DOHH2 (cell line): ENCODE measurements around the gene LONP2.

ENCODE experiments used
- EZH2phosphoT487 ChIP-seq: fragments of 200-600 bp; sonication (generic); IDR thresholded peaks from 2 replicates; pipeline ENCODE4 v1.6.1; 2017; ENCODE audit warnings: borderline replicate concordance, mild to moderate bottlenecking, antibody characterized with exemption, low read length, moderate library complexity, mixed read lengths
- TF ChIP-seq, protein P1 (sequence below): fragments of 200-600 bp; sonication (generic); IDR thresholded peaks from one replicate; pipeline ENCODE4 v1.5.1; 2014; ENCODE audit warnings: antibody characterized with exemption, mild to moderate bottlenecking, low read depth, low read length; ENCODE audit not compliant: poor library complexity, severe bottlenecking

DNA sequence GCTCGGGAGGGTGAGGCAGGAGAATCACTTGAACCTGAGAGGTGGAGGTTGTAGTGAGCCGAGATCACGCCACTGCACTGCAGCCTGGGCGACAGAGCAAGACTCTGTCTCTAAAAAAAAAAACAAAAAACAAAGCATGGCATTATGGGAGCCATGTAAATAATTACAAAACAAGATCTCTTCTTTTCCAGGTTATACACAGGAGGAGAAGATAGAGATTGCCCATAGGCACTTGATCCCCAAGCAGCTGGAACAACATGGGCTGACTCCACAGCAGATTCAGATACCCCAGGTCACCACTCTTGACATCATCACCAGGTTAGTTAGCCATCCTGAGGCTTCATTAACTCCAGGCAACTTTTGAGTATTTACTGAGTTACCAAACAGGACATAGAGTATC, 55.4 kb downstream of the LONP2 start:
- TF ChIP-seq, protein P1, sequence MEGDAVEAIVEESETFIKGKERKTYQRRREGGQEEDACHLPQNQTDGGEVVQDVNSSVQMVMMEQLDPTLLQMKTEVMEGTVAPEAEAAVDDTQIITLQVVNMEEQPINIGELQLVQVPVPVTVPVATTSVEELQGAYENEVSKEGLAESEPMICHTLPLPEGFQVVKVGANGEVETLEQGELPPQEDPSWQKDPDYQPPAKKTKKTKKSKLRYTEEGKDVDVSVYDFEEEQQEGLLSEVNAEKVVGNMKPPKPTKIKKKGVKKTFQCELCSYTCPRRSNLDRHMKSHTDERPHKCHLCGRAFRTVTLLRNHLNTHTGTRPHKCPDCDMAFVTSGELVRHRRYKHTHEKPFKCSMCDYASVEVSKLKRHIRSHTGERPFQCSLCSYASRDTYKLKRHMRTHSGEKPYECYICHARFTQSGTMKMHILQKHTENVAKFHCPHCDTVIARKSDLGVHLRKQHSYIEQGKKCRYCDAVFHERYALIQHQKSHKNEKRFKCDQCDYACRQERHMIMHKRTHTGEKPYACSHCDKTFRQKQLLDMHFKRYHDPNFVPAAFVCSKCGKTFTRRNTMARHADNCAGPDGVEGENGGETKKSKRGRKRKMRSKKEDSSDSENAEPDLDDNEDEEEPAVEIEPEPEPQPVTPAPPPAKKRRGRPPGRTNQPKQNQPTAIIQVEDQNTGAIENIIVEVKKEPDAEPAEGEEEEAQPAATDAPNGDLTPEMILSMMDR = no peak
- no peak for TF ChIP-seq EZH2phosphoT487
